ENCODE data around the gene IGFBP4. TPM values are rescaled to one million over a fixed set of nuclear protein-coding genes. Genes with fewer than 3 reads are reported as not detected.

Gene IGFBP4
- total RNA-seq, 2 experiments from 2014 or later, result 1.9 to 2.0 TPM

- ChIA-PET CTCF (interaction anchor here (0.7 to 1.8 kb wide), 5 partner anchors 18 to 155 kb away, joined by 3 to 5 read pairs (median 3); no protein-coding TSS in a partner anchor), POLR2A (no interaction called here)
Observed at GRCh38 chr17:40450175-40450574, 6.9 kb downstream of the IGFBP4 start.

GRCh38 chr17:40451420-40451819 is 8.2 kb downstream of the IGFBP4 start:
- ChIA-PET POLR2A (no interaction called here), CTCF (interaction anchor here (0.8 to 1.2 kb wide), 5 partner anchors 10 to 93 kb away, joined by 3 to 4 read pairs (median 3); no protein-coding TSS in a partner anchor)

- ChIA-PET CTCF (interaction anchor here (1.1 to 1.2 kb wide), 2 partner anchors 11 to 24 kb away, joined by 3 read pairs; no protein-coding TSS in a partner anchor), POLR2A (no interaction called here)
Observed at GRCh38 chr17:40452216-40452787, 9.1 kb downstream of the IGFBP4 start.

GRCh38 chr17:40452921-40453378 is 9.7 kb downstream of the IGFBP4 start:
- POLR2A ChIA-PET, result no interaction called here
- CTCF ChIA-PET, result no interaction called here

- ChIA-PET POLR2A (no interaction called here), CTCF (interaction anchor here (0.6 kb wide), 1 partner anchor 353 kb away, joined by 3 read pairs; no protein-coding TSS in a partner anchor)
Observed at GRCh38 chr17:40453881-40454612, 10.8 kb downstream of the IGFBP4 start.

GRCh38 chr17:40454613-40454995 is 11.4 kb downstream of the IGFBP4 start:
- ChIA-PET CTCF (no interaction called here), POLR2A (no interaction called here)

- CTCF ChIA-PET, result interaction anchor here (2.0 kb wide), 1 partner anchor 25 kb away, joined by 4 read pairs; no protein-coding TSS in a partner anchor
- POLR2A ChIA-PET, result no interaction called here
Observed at GRCh38 chr17:40456396-40456951, 13.2 kb downstream of the IGFBP4 start.

GRCh38 chr17:40457369-40457768 is 14.1 kb downstream of the IGFBP4 start:
- ChIA-PET POLR2A (no interaction called here), CTCF (interaction anchor here (0.6 to 2.0 kb wide), 2 partner anchors 25 to 174 kb away, joined by 4 read pairs; no protein-coding TSS in a partner anchor)

GRCh38 chr17:40457964-40458791 is 14.9 kb downstream of the IGFBP4 start:
- ChIA-PET CTCF (interaction anchor here (0.6 kb wide), 1 partner anchor 175 kb away, joined by 4 read pairs; no protein-coding TSS in a partner anchor), POLR2A (no interaction called here)

- POLR2A ChIA-PET, result interaction anchor here (0.7 kb wide), 1 partner anchor 31 kb away, joined by 3 read pairs; no protein-coding TSS in a partner anchor
- CTCF ChIA-PET, result interaction anchor here (0.6 kb wide), 1 partner anchor 47 kb away, joined by 3 read pairs; no protein-coding TSS in a partner anchor
Observed at GRCh38 chr17:40458851-40459482, 15.7 kb downstream of the IGFBP4 start.

- ChIA-PET POLR2A (interaction anchor here (0.5 to 0.7 kb wide), 2 partner anchors 30 to 63 kb away, joined by 3 to 4 read pairs; no protein-coding TSS in a partner anchor), CTCF (interaction anchor here (0.6 to 1.7 kb wide), 3 partner anchors 16 to 46 kb away, joined by 3 to 6 read pairs (median 3); no protein-coding TSS in a partner anchor)
Observed at GRCh38 chr17:40459636-40460603, 16.7 kb downstream of the IGFBP4 start.

GRCh38 chr17:40460604-40460967 is 17.3 kb downstream of the IGFBP4 start:
- ChIA-PET POLR2A (interaction anchor here (0.5 kb wide), 1 partner anchor 62 kb away, joined by 4 read pairs; no protein-coding TSS in a partner anchor), CTCF (interaction anchor here (1.3 to 1.7 kb wide), 2 partner anchors 16 to 17 kb away, joined by 3 to 6 read pairs; no protein-coding TSS in a partner anchor)

GRCh38 chr17:40460968-40461731 is 17.9 kb downstream of the IGFBP4 start:
- ChIA-PET POLR2A (no interaction called here), CTCF (interaction anchor here (1.7 kb wide), 1 partner anchor 15 kb away, joined by 6 read pairs; no protein-coding TSS in a partner anchor)

- CTCF ChIA-PET, result interaction anchor here (1.2 kb wide), 1 partner anchor 100 kb away, joined by 3 read pairs; no protein-coding TSS in a partner anchor
- POLR2A ChIA-PET, result no interaction called here
Observed at GRCh38 chr17:40461732-40462342, 18.6 kb downstream of the IGFBP4 start.

- CTCF ChIA-PET, result interaction anchor here (1.2 kb wide), 1 partner anchor 100 kb away, joined by 3 read pairs; no protein-coding TSS in a partner anchor
- POLR2A ChIA-PET, result no interaction called here
Observed at GRCh38 chr17:40462343-40463121, 19.3 kb downstream of the IGFBP4 start.

All from activated CD8-positive, alpha-beta memory T cell treated with anti-CD3 and anti-CD28 coated beads for 36 hours (primary cell).